Measurements from ENCODE around the gene NBAS.
A peak's percentile ranks its signal among the peaks of the same experiment; 100 is the strongest.
"Not testable (repeated sequence)": the region's sequence is repeated elsewhere in the genome, so short reads cannot be mapped to it uniquely, and the experiment has no call there.

Gene NBAS

GRCh38 chr2:15520346-15520745 lies 40.8 kb downstream of the NBAS start:
- no peak for DNase-seq

- not testable (repeated sequence) for DNase-seq
Measured at GRCh38 chr2:15518759-15519158, 42.4 kb downstream of the NBAS start.

- DNase-seq = no peak
Measured at GRCh38 chr2:15517793-15518192, 43.3 kb downstream of the NBAS start.

GRCh38 chr2:15511686-15512085 lies 49.4 kb downstream of the NBAS start:
- DNase-seq = no peak

GRCh38 chr2:15510552-15510951 lies 50.6 kb downstream of the NBAS start:
- no peak for DNase-seq

- DNase-seq = no peak
Measured at GRCh38 chr2:15510131-15510530, 51.0 kb downstream of the NBAS start.

GRCh38 chr2:15507697-15508096 lies 53.4 kb downstream of the NBAS start:
- DNase-seq = no peak

GRCh38 chr2:15507061-15507460 lies 54.1 kb downstream of the NBAS start:
- no peak for DNase-seq

- no peak for DNase-seq
Measured at GRCh38 chr2:15506229-15506819, 54.8 kb downstream of the NBAS start.

- DNase-seq = no peak
Measured at GRCh38 chr2:15504882-15505663, 56.1 kb downstream of the NBAS start.

- DNase-seq = not testable (repeated sequence)
Measured at GRCh38 chr2:15499251-15499650, 61.9 kb downstream of the NBAS start.

- no peak for DNase-seq
Measured at GRCh38 chr2:15498554-15498953, 62.6 kb downstream of the NBAS start.

- peak; percentile 90 for DNase-seq
Measured at GRCh38 chr2:15494877-15495276, 66.3 kb downstream of the NBAS start.

- DNase-seq = no peak
Measured at GRCh38 chr2:15492773-15493325, 68.3 kb downstream of the NBAS start.

GRCh38 chr2:15486770-15487169 lies 74.4 kb downstream of the NBAS start:
- DNase-seq = no peak

- no peak for DNase-seq
Measured at GRCh38 chr2:15485949-15486348, 75.2 kb downstream of the NBAS start.

- no peak for DNase-seq
Measured at GRCh38 chr2:15481000-15481399, 80.1 kb downstream of the NBAS start.

GRCh38 chr2:15480552-15480951 lies 80.6 kb downstream of the NBAS start:
- DNase-seq = no peak

GRCh38 chr2:15472876-15473275 lies 88.3 kb downstream of the NBAS start:
- no peak for DNase-seq

GRCh38 chr2:15472133-15472532 lies 89.0 kb downstream of the NBAS start:
- peak; percentile 58 for DNase-seq

- no peak for DNase-seq
Measured at GRCh38 chr2:15471606-15472005, 89.5 kb downstream of the NBAS start.

GRCh38 chr2:15460112-15460620 lies 101.0 kb downstream of the NBAS start:
- DNase-seq = no peak

- DNase-seq = no peak
Measured at GRCh38 chr2:15458277-15458676, 102.9 kb downstream of the NBAS start.

- DNase-seq = no peak
Measured at GRCh38 chr2:15457868-15458267, 103.3 kb downstream of the NBAS start.
